ENCODE results near the gene SECISBP2.

DNA sequence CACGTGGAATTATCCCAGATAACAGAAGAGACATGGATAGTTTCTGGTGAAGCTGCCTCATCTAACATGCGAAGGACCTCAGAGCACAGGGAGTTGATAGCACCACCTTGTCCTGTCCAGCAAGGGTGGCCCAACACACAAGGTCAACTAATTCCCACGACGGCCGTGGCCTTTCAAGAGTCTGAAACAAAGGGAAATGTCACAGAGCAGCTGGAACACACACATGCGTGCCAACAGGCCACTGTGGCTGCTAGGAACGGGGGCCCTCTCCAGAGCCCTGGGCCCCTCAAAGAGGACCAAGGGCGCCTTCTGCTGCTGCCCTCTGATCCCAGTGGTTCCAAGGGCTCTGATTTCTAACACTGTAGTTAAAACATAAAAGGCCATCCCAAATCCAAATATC lies 50.7 kb downstream of the SECISBP2 start:
- TF ChIP-seq EZH2phosphoT487 (IDR thresholded peaks at IDR 0.05; ENCODE audit: borderline replicate concordance, low read length): no peak
- TF ChIP-seq, protein P1, sequence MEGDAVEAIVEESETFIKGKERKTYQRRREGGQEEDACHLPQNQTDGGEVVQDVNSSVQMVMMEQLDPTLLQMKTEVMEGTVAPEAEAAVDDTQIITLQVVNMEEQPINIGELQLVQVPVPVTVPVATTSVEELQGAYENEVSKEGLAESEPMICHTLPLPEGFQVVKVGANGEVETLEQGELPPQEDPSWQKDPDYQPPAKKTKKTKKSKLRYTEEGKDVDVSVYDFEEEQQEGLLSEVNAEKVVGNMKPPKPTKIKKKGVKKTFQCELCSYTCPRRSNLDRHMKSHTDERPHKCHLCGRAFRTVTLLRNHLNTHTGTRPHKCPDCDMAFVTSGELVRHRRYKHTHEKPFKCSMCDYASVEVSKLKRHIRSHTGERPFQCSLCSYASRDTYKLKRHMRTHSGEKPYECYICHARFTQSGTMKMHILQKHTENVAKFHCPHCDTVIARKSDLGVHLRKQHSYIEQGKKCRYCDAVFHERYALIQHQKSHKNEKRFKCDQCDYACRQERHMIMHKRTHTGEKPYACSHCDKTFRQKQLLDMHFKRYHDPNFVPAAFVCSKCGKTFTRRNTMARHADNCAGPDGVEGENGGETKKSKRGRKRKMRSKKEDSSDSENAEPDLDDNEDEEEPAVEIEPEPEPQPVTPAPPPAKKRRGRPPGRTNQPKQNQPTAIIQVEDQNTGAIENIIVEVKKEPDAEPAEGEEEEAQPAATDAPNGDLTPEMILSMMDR (conservative IDR thresholded peaks at IDR 0.05; ENCODE audit: low read depth, low read length): no peak

Data from PC-3 (cell line).